Measurements from ENCODE around the gene TRPM1.
A peak's percentile ranks its signal among the peaks of the same experiment; 100 is the strongest.

TRPM1 gene

DNA sequence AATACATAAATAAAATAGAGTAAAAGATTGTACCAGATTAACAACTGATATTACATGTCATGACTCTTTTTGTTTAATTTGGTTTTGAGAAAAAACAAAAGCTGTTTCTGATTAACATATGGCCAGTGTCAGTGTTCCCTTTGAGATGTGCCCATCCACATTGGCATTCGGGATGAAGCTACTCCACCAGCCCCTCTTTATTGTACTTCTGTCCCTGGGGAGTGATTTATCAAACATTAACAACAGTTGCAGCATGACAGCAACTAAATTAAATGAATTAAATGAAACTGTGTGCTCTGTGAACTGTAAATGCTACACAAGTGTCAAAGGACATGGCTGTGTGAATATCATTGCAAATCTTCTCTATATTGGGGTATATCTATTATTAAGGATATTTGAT is 84.2 kb downstream of the TRPM1 start:
- peaks cover 9% of the 10 kb centered on the region for H3K4me1 ChIP-seq (ENCODE audit: insufficient read depth, low read length)
- no peaks in the 10 kb centered on the region for H3K36me3 ChIP-seq (ENCODE audit: insufficient read depth, low read length)
- H3K9me3 ChIP-seq (ENCODE audit: control insufficient read depth, insufficient read depth, low read length), result peaks cover 4% of the 10 kb centered on the region
- no peak overlapping the region for H3K9ac ChIP-seq (ENCODE audit: low read depth, low read length)

DNA sequence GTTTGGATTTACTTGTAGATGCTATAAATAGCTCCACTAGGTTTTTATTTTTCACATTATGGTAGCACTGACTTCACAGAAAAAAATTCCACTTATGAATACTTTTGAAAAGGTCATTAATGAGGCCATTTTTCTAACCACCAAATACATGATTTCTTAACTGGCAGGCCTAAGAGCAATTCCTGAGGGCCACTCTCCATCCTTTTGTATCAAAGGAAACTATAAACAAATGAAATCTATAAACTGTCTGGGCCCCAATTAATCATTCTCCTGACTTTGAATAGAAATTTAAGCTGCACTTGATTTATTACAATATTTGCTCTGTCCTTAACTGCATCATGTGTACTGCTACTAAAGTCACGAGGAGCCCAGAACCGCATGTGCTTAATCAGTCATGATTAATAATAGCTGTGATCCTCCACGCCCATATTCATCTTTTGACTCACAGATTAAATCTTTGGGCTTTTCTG is 85.0 kb downstream of the TRPM1 start:
- Histone ChIP-seq H3K9me3 (ENCODE audit: control insufficient read depth, insufficient read depth, low read length) (peaks cover 6% of the 10 kb centered on the region), H3K36me3 (ENCODE audit: insufficient read depth, low read length) (no peaks in the 10 kb centered on the region), H3K4me1 (ENCODE audit: insufficient read depth, low read length) (peaks cover 9% of the 10 kb centered on the region), H3K9ac (ENCODE audit: low read depth, low read length) (no peak overlapping the region)

DNA sequence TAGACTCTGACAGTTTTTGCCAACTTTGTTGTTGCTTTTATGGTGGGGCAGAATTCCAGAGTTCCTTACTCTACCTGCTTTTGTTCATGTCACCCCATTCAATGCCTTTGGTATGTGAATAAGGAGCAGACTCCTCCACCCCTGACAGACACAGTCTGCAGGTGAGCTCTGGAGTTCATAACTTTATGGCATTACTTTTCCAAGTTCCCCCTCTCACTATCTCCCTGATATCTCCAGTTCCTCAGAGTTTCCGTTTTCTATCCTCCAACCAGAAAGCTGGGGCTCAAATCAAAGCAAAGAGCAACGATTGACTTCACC is 87.0 kb downstream of the TRPM1 start:
- no peaks in the 10 kb centered on the region for H3K36me3 ChIP-seq (ENCODE audit: insufficient read depth, low read length)
- peaks cover 6% of the 10 kb centered on the region for H3K9me3 ChIP-seq (ENCODE audit: control insufficient read depth, insufficient read depth, low read length)
- H3K9ac ChIP-seq (ENCODE audit: low read depth, low read length), result no peak overlapping the region
- peaks cover 9% of the 10 kb centered on the region for H3K4me1 ChIP-seq (ENCODE audit: insufficient read depth, low read length)

DNA sequence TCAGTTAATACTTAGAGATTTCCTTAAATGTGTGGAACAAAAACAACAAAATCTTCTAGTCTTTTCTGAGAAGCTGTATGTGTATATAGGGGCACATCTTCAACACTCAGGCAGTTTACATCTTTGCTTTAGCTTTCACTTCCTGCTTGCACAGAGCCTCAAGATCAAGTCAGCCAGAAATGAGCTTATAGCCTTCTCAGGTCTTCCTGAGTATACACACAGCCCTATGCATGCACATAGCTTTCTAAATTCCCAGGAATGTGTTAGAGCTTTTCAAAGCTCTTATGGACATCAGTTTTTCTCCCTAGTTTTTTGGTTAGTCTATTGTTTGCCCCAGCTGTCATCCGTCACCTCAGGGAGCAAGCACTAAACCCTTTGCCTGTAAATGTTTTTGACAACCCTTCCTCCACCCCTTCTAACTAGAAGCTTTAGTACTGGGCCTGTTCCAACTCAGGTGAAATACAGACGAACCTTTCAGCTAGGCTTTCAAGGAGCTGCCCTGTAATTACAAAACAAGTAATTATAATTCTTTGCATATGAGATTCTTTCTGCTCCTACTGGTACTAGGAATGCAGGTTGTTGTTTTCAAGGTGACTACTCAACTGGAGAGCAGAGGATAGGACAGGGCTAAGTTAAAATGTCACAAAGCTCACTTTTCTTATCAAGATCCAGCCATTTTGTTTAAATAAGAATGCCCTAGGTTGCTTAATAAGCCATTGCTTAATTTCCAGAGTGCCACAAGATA is 87.5 kb downstream of the TRPM1 start:
- no peaks in the 10 kb centered on the region for H3K36me3 ChIP-seq (ENCODE audit: insufficient read depth, low read length)
- no peak overlapping the region for H3K9ac ChIP-seq (ENCODE audit: low read depth, low read length)

DNA sequence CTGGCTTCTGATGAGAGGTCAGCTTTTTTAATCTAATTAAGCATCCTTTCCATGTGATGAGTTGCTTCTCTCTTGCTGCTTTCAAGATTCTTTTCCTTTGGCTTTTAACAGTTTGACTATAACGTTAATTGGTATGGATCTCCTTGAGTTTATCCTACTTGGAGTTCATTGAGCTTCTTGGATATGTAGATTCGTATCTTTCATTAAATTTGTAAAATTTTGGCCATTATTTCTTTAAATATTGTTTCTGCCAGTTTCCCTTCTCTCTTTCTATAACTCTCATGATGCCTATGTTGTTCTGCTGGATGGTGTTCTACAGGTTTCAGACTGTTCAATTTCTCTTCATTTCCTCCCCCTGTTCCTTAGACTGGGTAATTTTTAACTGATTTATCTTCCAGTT is 89.1 kb downstream of the TRPM1 start:
- no peaks in the 10 kb centered on the region for H3K36me3 ChIP-seq (ENCODE audit: insufficient read depth, low read length)
- H3K4me1 ChIP-seq (ENCODE audit: insufficient read depth, low read length), result peaks cover 9% of the 10 kb centered on the region
- no peak overlapping the region for H3K9ac ChIP-seq (ENCODE audit: low read depth, low read length)
- H3K9me3 ChIP-seq (ENCODE audit: control insufficient read depth, insufficient read depth, low read length), result peaks cover 6% of the 10 kb centered on the region

More for the DNA sequence above, 87.5 kb downstream of the TRPM1 start:
- peaks cover 9% of the 10 kb centered on the region for H3K4me1 ChIP-seq (ENCODE audit: insufficient read depth, low read length)
- H3K9me3 ChIP-seq (ENCODE audit: control insufficient read depth, insufficient read depth, low read length), result peaks cover 6% of the 10 kb centered on the region

DNA sequence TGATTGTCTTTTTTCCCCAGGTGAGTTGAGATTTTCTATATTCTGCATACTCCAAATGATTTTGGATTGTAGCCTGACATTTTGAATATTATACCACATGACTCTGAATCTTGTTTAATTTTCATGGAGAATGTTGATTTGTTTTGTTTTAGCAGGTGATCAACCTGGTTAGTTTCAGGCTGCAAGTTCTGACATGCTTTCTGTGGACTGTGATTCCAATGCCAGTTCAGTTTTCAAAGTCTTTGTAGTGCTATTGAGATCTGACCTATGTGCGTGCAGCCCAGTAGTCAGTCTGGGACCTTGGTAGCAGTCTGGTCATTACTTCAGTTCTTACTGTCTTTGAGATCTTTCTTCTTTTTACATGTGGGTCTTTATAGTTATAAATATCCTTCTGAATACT is 91.5 kb downstream of the TRPM1 start:
- Histone ChIP-seq H3K36me3 (ENCODE audit: insufficient read depth, low read length) (no peaks in the 10 kb centered on the region), H3K4me1 (ENCODE audit: insufficient read depth, low read length) (peaks cover 9% of the 10 kb centered on the region), H3K9me3 (ENCODE audit: control insufficient read depth, insufficient read depth, low read length) (peaks cover 6% of the 10 kb centered on the region), H3K9ac (ENCODE audit: low read depth, low read length) (no peak overlapping the region)

DNA sequence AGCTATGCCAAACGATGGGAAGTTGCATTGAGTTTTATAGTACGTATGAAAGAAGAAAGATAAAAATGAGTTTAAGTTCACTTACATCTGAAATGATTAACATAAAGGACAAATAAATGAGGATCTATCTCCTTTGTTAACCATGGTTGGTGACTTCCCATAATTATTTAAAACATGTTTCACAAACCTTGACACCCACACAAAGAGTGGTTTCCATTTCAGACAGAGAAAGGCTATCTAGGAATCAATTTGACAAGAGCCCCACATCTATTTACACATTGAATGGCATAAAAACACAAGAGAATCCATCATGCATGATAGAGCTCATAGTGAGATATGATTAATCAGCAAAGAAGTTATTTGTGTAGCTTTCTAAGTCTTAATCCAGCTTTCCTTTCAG is 95.9 kb downstream of the TRPM1 start:
- no peak overlapping the region for H3K9ac ChIP-seq (ENCODE audit: low read depth, low read length)
- H3K9me3 ChIP-seq (ENCODE audit: control insufficient read depth, insufficient read depth, low read length), result no peaks in the 10 kb centered on the region
- no peaks in the 10 kb centered on the region for H3K36me3 ChIP-seq (ENCODE audit: insufficient read depth, low read length)
- no peaks in the 10 kb centered on the region for H3K4me1 ChIP-seq (ENCODE audit: insufficient read depth, low read length)

DNA sequence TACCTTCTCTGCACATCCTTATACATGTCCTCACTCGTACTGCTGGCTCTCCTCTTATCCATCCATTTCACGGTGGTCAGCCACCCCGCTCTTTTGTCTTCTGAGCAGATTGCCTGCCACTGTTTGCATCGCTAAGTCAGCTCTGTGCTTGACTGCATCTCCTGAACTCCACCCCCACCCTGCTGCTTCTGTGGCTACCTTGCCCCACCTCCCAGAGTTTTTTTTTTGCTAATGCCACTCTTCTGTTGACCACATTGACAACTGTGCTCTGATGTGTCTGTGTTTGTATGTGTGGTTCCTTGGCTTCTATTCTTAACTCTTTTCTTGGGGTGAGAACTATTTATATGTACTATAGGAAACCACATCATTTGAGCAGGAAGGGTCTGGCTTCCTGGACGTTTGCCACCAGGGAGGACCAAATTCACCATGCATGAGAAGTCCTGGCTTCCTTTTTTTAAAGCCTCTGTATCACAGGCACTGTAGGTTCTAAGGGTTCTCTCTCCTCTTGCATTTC is 97.2 kb downstream of the TRPM1 start:
- Histone ChIP-seq H3K4me1 (ENCODE audit: insufficient read depth, low read length) (no peaks in the 10 kb centered on the region), H3K9me3 (ENCODE audit: control insufficient read depth, insufficient read depth, low read length) (no peaks in the 10 kb centered on the region), H3K9ac (ENCODE audit: low read depth, low read length) (no peak overlapping the region), H3K36me3 (ENCODE audit: insufficient read depth, low read length) (no peaks in the 10 kb centered on the region)

DNA sequence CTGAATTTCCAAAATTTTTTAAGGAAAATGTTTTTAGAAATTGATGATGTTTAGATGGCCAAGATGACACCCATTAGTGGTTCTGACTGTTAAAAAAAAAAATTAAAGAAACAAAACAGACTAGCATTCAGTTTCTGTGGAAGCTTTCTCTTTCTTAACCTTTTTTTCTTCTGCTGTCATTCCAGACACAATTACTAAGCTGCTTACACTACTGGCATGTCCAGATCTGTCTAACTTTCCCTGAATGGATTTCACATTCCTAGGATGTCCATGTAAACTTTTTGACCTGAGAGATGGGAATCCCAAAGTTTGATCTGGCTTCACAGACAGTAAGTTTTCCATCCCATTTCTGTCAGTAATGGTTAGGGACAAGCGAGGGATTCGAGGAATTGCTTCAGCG is 99.8 kb downstream of the TRPM1 start:
- H3K9me3 ChIP-seq (ENCODE audit: control insufficient read depth, insufficient read depth, low read length), result no peaks in the 10 kb centered on the region
- H3K4me1 ChIP-seq (ENCODE audit: insufficient read depth, low read length), result no peaks in the 10 kb centered on the region
- no peak overlapping the region for H3K9ac ChIP-seq (ENCODE audit: low read depth, low read length)

DNA sequence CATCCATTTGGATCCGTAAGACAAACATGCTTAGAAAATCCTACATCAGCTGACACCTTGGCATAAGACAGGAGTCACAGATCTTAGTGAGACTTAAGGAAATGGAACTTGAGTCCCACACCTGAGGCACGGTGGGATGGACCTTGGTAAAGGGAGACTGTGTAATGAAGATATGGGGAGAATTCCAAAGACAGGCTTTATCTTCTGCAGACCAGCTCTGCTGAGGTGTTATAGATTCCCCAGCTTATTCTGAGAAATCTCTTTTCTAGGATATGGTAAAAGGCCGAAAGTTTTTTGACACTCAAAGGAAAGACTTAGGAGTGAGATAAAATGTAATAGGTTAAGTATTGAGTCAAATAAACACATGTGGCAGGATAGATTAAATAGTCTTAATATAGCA is 101.8 kb downstream of the TRPM1 start:
- H3K36me3 ChIP-seq (ENCODE audit: insufficient read depth, low read length), result no peaks in the 10 kb centered on the region
- no peaks in the 10 kb centered on the region for H3K9me3 ChIP-seq (ENCODE audit: control insufficient read depth, insufficient read depth, low read length)
- no peak overlapping the region for H3K9ac ChIP-seq (ENCODE audit: low read depth, low read length)
- no peaks in the 10 kb centered on the region for H3K4me1 ChIP-seq (ENCODE audit: insufficient read depth, low read length)

More for the DNA sequence above, 99.8 kb downstream of the TRPM1 start:
- H3K36me3 ChIP-seq (ENCODE audit: insufficient read depth, low read length), result no peaks in the 10 kb centered on the region

DNA sequence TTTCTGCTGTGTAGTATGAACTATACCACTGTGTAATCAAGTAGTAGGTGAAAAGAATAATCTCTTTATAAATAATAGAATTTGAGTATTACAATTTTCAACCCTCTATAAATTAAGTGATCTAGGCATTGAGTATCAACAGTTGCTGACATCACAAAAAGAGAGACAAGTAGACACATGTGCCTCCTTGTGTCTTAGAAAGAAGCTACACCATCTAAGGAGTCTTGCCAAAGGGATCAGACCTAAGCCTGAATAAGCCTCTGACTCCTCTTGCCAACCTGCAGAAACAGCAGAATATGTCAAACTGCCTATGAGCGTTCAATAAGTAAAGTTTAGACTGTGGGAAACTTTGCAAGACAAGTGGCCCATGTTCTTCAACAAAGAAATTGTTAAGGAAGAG is 104.3 kb downstream of the TRPM1 start:
- H3K36me3 ChIP-seq (ENCODE audit: insufficient read depth, low read length), result no peaks in the 10 kb centered on the region
- H3K4me1 ChIP-seq (ENCODE audit: insufficient read depth, low read length), result no peaks in the 10 kb centered on the region
- no peaks in the 10 kb centered on the region for H3K9me3 ChIP-seq (ENCODE audit: control insufficient read depth, insufficient read depth, low read length)
- H3K9ac ChIP-seq (ENCODE audit: low read depth, low read length), result no peak overlapping the region

DNA sequence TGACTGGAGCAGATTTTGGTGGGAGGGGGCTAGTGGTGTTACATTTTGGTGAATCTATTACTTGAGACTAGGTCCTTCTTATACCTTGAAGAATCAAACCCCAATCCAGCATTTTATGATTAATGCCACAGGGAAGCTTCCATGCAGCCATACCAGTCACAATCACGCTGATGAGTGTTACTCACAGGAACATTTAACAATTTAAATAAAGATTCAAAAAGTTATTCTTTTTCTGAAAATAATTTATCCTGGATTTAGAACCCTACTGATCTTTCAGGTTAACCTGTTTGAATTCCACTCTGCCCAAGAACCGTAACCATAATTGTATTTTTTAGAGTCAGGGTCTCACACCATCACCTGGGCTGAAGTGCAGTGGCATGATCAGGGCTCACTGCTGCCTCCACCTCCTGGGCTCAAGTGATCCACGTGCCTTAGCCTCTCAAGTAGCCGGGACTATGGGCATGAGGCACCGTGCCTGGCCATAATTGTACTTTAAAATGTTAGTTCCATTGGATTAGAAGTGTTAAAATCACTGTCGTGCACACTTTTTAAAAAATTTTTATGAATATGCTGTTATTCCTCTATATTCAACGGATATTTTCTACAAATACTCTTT is 109.2 kb downstream of the TRPM1 start:
- Histone ChIP-seq H3K4me1 (ENCODE audit: insufficient read depth, low read length) (no peaks in the 10 kb centered on the region), H3K9ac (ENCODE audit: low read depth, low read length) (peak overlapping the region; percentile 95), H3K9me3 (ENCODE audit: control insufficient read depth, insufficient read depth, low read length) (no peaks in the 10 kb centered on the region), H3K36me3 (ENCODE audit: insufficient read depth, low read length) (no peaks in the 10 kb centered on the region)

DNA sequence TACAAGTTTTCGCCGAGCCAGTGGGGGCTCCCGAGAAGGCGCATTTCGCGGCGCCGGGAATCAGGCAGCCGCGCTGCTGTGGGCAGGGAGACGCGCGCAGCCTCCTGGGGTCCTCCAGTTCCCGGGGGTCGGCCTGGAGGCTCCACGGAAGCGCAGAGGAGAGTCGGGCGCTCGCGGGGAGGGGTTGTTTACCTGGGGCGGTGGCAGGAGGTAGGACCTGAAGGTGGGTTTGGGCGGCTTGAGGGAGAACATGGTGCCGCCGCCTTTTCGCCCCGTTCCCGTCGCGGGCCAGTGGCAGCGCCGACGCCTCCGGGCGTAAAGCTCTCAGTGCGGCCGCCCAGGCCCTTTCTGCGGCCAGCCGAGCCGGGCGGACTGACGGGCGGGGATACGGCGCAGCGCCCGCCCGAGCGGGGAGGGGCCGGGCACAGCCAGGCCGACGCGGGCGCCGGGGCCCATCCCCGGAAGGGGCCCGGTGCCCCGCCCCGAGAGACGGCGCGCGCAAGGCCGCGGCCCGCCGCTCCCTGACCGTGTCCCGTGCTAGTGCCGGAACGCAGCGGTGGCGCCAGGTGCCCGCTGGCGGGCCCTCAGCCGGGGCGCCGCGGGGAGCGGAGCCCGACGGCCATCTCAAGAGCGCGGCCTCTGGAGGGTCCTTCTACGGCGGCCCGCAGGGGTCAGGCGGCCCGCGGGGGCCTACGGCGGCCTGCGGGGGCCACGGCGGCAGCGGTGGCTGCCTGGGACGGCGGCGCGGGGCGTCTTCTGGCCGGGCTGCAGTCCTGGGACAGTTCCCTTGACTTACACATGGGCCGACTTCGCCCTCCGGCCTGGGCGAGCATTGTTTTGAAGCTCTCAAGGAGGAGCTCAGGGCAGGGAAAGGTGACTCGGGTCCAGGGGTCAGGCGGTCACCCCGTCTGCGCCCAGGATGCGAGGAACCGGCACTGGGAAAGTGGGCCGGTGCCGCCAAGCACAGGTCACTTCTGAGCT is 110.0 kb downstream of the TRPM1 start, which contains the start of gene MTMR10:
Gene MTMR10 (minus strand): TSS at position 374 of the 981 bp plus-strand sequence. CDS start 122 bp downstream, at position 252.
- peak within 1 kb of the TSS; percentile 95 for H3K9ac ChIP-seq (ENCODE audit: low read depth, low read length)
- H3K36me3 ChIP-seq (ENCODE audit: insufficient read depth, low read length), result no peaks in the 10 kb centered on the region
- H3K9me3 ChIP-seq (ENCODE audit: control insufficient read depth, insufficient read depth, low read length), result no peaks in the 10 kb centered on the region
- H3K4me1 ChIP-seq (ENCODE audit: insufficient read depth, low read length), result no peaks in the 10 kb centered on the region

Measured in ES-I3 (cell line).